GM13976 (cell line): ENCODE results near the gene AUTS2.

Experiments used
- DNase-seq: peaks from one replicate; pipeline ENCODE4 v3.0.0; 2012; ENCODE audit warnings: low spot score
- in situ Hi-C: fragments of 300-500 bp; cut with MboI; formaldehyde crosslinking; loops from one replicate; pipeline ENCODE4 v1.12.0; 2022; ENCODE audit warnings: low sequenced_read_pairs, mixed read lengths, inconsistent platforms; ENCODE audit not compliant: unreplicated experiment
- TF ChIP-seq, protein P1 (sequence below): IDR thresholded peaks from 2 replicates; pipeline ENCODE4 v1.5.1; 2012; ENCODE audit warnings: borderline replicate concordance, mild to moderate bottlenecking; ENCODE audit not compliant: insufficient read depth; ENCODE audit errors: extremely low read depth, missing control alignments, control extremely low read depth

Gene AUTS2

DNA sequence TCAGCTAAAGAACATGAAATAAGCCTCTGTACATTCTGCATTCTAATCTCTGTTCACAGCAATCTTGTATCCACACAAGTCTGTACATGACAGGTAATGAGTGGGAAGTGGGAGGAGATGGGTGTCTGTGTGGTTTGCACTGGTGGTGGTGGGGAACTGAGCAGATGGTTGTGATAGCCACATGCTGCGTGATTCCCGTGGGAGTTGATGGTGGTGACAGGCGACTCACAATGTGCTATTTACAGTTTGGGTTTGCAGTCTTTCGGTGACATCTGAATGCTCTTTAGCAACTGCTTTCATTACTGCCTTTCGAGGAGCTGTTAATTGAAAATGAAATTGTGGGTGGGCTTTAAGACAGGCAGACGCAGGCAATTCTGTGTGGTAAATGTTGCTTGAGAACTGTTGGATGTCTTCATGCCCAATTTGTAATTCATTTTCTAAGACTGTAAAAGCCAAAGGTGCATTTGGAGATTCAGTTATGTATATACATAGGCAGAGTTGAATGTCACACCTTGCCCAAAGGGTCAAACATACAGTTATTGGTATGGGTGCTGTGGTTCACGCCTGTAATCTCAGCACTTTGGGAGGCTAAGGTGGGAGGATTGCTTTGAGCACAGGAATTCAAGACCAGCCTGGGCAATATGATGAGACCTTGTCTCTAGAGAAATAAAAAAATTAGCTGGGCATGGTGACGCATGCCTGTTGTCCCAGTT, 308.2 kb downstream of the AUTS2 start:
- TF ChIP-seq, protein P1, sequence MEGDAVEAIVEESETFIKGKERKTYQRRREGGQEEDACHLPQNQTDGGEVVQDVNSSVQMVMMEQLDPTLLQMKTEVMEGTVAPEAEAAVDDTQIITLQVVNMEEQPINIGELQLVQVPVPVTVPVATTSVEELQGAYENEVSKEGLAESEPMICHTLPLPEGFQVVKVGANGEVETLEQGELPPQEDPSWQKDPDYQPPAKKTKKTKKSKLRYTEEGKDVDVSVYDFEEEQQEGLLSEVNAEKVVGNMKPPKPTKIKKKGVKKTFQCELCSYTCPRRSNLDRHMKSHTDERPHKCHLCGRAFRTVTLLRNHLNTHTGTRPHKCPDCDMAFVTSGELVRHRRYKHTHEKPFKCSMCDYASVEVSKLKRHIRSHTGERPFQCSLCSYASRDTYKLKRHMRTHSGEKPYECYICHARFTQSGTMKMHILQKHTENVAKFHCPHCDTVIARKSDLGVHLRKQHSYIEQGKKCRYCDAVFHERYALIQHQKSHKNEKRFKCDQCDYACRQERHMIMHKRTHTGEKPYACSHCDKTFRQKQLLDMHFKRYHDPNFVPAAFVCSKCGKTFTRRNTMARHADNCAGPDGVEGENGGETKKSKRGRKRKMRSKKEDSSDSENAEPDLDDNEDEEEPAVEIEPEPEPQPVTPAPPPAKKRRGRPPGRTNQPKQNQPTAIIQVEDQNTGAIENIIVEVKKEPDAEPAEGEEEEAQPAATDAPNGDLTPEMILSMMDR = no peak
- peak; percentile 47 for DNase-seq
- in situ Hi-C loops = no loop called here

GRCh38 chr7:69907720-69908119, 309.4 kb downstream of the AUTS2 start:
- no peak for DNase-seq
- TF ChIP-seq, protein P1 = no peak
- in situ Hi-C loops = no loop called here

DNA sequence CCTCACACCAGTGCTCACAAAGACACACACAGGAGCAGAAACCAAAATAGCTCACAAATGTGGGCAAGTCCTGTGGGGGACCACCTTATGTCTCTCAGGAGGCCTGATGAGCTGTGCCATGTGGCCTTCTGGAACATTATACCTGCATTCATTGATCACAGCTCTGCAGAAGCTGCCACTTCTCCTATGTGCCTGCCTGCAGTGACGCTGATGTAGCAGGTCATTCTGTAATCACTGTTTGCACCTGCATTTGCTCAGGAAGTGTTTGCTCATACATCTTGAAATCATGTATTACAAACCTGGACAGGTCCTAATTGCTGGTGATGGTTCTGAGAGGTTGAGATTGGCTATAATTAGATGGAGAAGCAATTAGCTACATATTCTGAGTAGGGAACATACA, 310.2 kb downstream of the AUTS2 start:
- no peak for DNase-seq
- in situ Hi-C loops = no loop called here
- TF ChIP-seq, protein P1 = no peak

DNA sequence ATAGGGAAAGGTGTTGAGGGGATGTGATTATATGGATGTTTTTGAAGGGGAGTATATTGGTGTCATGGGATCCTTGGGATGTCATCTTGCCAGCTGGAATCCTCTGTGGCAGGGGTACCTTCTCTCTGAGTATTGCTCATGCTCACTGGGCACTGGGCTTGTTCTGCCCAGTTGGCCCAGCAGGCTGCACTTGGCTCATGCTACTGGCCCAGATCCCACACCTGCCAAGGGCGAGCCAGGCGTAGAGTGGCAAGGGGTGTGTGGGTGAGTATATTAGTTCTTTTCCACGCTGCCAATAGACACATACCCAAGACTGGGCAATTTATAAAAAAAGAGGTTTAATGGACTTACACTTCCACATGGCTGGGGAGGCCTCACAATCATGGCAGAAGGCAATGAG, 311.9 kb downstream of the AUTS2 start:
- DNase-seq = no peak
- TF ChIP-seq, protein P1 = no peak
- in situ Hi-C loops = no loop called here

- in situ Hi-C loops = no loop called here
- TF ChIP-seq, protein P1 = no peak
- DNase-seq = no peak
These were observed 313.1 kb downstream of the AUTS2 start for GRCh38 chr7:69911337-69911736.

DNA sequence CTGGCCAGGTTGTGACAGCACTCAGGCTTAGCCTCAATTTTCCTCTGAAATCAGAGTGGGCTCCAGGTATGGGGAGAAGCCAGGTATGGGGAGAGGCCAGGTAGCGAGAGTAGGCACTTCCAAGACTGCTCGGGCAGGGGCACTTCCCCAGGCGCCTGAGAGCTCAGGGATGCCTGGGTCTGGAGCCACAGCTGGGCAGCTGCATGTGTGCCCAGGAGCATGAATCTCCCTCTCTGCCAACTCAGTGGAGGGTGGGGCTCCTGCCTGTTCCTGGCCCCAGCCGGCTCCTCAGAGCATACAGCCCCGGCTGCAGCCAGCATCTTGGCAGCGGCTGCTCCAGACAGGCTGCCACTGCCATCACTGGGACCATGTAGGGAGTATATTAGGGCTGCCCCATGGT, 313.9 kb downstream of the AUTS2 start:
- in situ Hi-C loops = no loop called here
- TF ChIP-seq, protein P1 = no peak
- DNase-seq = no peak
